Memory B cell (primary cell): Measurements from ENCODE around the gene DAND5.

ENCODE experiments used
- ATAC-seq: fragments of 150-1000 bp; cut with Tn5 transposase; 2 replicates; pipeline ENCODE4 v1.10.0; 2021; ENCODE audit warnings: low read depth, mild to moderate bottlenecking, moderate library complexity
- DNase-seq, 2 donors: peaks; one replicate each; pipeline ENCODE4 v3.0.0; 2022; ENCODE audit warnings: low spot score in 2 of 2
- H3K27ac Mint-ChIP-seq: one replicate; pipeline ENCODE4 v1.8.0; 2022; ENCODE audit warnings: mild to moderate bottlenecking, moderate library complexity, mixed read lengths
- H3K27me3 Mint-ChIP-seq: one replicate; pipeline ENCODE4 v1.8.0; 2022; ENCODE audit warnings: mixed read lengths
- H3K36me3 Mint-ChIP-seq: one replicate; pipeline ENCODE4 v1.8.0; 2022; ENCODE audit warnings: mild to moderate bottlenecking, mixed read lengths
- H3K4me1 Mint-ChIP-seq: one replicate; pipeline ENCODE4 v1.8.0; 2022; ENCODE audit warnings: mixed read lengths
- H3K4me3 Mint-ChIP-seq: one replicate; pipeline ENCODE4 v1.8.0; 2022; ENCODE audit warnings: mild to moderate bottlenecking, moderate library complexity, mixed read lengths
- H3K9me3 Mint-ChIP-seq: one replicate; pipeline ENCODE4 v1.8.0; 2022; ENCODE audit warnings: mixed read lengths

The DAND5 gene

GRCh38 chr19:13001166-13001501 lies 31.8 kb downstream of the DAND5 start:
- Mint-ChIP-seq H3K9me3 (no peaks in the 10 kb centered on the region), H3K4me1 (peaks cover 2% of the 10 kb centered on the region), H3K4me3 (no peak overlapping the region), H3K36me3 (no peaks in the 10 kb centered on the region), H3K27me3 (peaks cover 20% of the 10 kb centered on the region), H3K27ac (no peak overlapping the region)
- ATAC-seq (no peak), DNase-seq (no peak)

- Mint-ChIP-seq H3K36me3 (no peaks in the 10 kb centered on the region), H3K27ac (no peak overlapping the region), H3K27me3 (peaks cover 20% of the 10 kb centered on the region), H3K9me3 (no peaks in the 10 kb centered on the region), H3K4me1 (peaks cover 2% of the 10 kb centered on the region), H3K4me3 (no peak overlapping the region)
- no peak for DNase-seq
- ATAC-seq: no peak
These were observed 32.3 kb downstream of the DAND5 start for GRCh38 chr19:13001502-13002165.

GRCh38 chr19:13002166-13002898 lies 33.0 kb downstream of the DAND5 start:
- Mint-ChIP-seq H3K9me3 (no peaks in the 10 kb centered on the region), H3K27ac (no peak overlapping the region), H3K36me3 (no peaks in the 10 kb centered on the region), H3K4me1 (peaks cover 2% of the 10 kb centered on the region), H3K27me3 (peaks cover 20% of the 10 kb centered on the region), H3K4me3 (no peak overlapping the region)
- ATAC-seq (no peak), DNase-seq (no peak)

GRCh38 chr19:13003081-13003480 lies 33.7 kb downstream of the DAND5 start:
- Mint-ChIP-seq H3K4me1 (peaks cover 2% of the 10 kb centered on the region), H3K27me3 (peaks cover 20% of the 10 kb centered on the region), H3K27ac (no peak overlapping the region), H3K9me3 (no peaks in the 10 kb centered on the region), H3K4me3 (no peak overlapping the region), H3K36me3 (no peaks in the 10 kb centered on the region)
- ATAC-seq (no peak), DNase-seq (no peak)

- H3K27ac Mint-ChIP-seq: no peak overlapping the region
- H3K9me3 Mint-ChIP-seq: no peaks in the 10 kb centered on the region
- no peak overlapping the region for H3K4me3 Mint-ChIP-seq
- DNase-seq (no peak), ATAC-seq (no peak)
- no peaks in the 10 kb centered on the region for H3K36me3 Mint-ChIP-seq
- peaks cover 25% of the 10 kb centered on the region for H3K27me3 Mint-ChIP-seq
- H3K4me1 Mint-ChIP-seq: peaks cover 2% of the 10 kb centered on the region
These were observed 34.9 kb downstream of the DAND5 start for GRCh38 chr19:13004273-13004672.

GRCh38 chr19:13005253-13005652 lies 35.9 kb downstream of the DAND5 start:
- Mint-ChIP-seq H3K27ac (no peak overlapping the region), H3K27me3 (peaks cover 28% of the 10 kb centered on the region)
- no peak for ATAC-seq

GRCh38 chr19:13005861-13006370 lies 36.5 kb downstream of the DAND5 start:
- no peak overlapping the region for H3K4me3 Mint-ChIP-seq
- H3K4me1 Mint-ChIP-seq: no peaks in the 10 kb centered on the region
- ATAC-seq (no peak), DNase-seq (no peak)
- H3K27ac Mint-ChIP-seq: no peak overlapping the region
- no peaks in the 10 kb centered on the region for H3K9me3 Mint-ChIP-seq
- peaks cover 33% of the 10 kb centered on the region for H3K27me3 Mint-ChIP-seq
- no peaks in the 10 kb centered on the region for H3K36me3 Mint-ChIP-seq

More at GRCh38 chr19:13005253-13005652, 35.9 kb downstream of the DAND5 start:
- Mint-ChIP-seq H3K4me1 (peaks cover under 1% of the 10 kb centered on the region), H3K36me3 (no peaks in the 10 kb centered on the region), H3K9me3 (no peaks in the 10 kb centered on the region), H3K4me3 (no peak overlapping the region)
- DNase-seq: no peak

GRCh38 chr19:13006431-13007281 lies 37.3 kb downstream of the DAND5 start:
- H3K27ac Mint-ChIP-seq: no peak overlapping the region
- H3K9me3 Mint-ChIP-seq: no peaks in the 10 kb centered on the region
- no peak for ATAC-seq
- peaks cover 38% of the 10 kb centered on the region for H3K27me3 Mint-ChIP-seq
- DNase-seq: no peak
- no peaks in the 10 kb centered on the region for H3K4me1 Mint-ChIP-seq
- H3K4me3 Mint-ChIP-seq: no peak overlapping the region
- no peaks in the 10 kb centered on the region for H3K36me3 Mint-ChIP-seq

- peaks cover under 1% of the 10 kb centered on the region for H3K4me1 Mint-ChIP-seq
These were observed 38.1 kb downstream of the DAND5 start for GRCh38 chr19:13007292-13008045.

GRCh38 chr19:13008926-13009787 lies 39.8 kb downstream of the DAND5 start:
- ATAC-seq (no peak), DNase-seq (no peak)
- Mint-ChIP-seq H3K27ac (no peak overlapping the region), H3K36me3 (no peaks in the 10 kb centered on the region), H3K4me1 (peaks cover 5% of the 10 kb centered on the region), H3K4me3 (no peak overlapping the region), H3K27me3 (peaks cover 42% of the 10 kb centered on the region), H3K9me3 (no peaks in the 10 kb centered on the region)

More at GRCh38 chr19:13007292-13008045, 38.1 kb downstream of the DAND5 start:
- DNase-seq (no peak), ATAC-seq (no peak)
- H3K9me3 Mint-ChIP-seq: no peaks in the 10 kb centered on the region
- H3K36me3 Mint-ChIP-seq: no peaks in the 10 kb centered on the region
- no peak overlapping the region for H3K27ac Mint-ChIP-seq
- H3K4me3 Mint-ChIP-seq: no peak overlapping the region
- peaks cover 39% of the 10 kb centered on the region for H3K27me3 Mint-ChIP-seq

- DNase-seq: no peak
- Mint-ChIP-seq H3K36me3 (no peaks in the 10 kb centered on the region), H3K27me3 (peaks cover 47% of the 10 kb centered on the region), H3K4me3 (no peak overlapping the region), H3K4me1 (peaks cover 10% of the 10 kb centered on the region), H3K27ac (no peak overlapping the region), H3K9me3 (no peaks in the 10 kb centered on the region)
- ATAC-seq: no peak
These were observed 40.9 kb downstream of the DAND5 start for GRCh38 chr19:13010038-13010991.

GRCh38 chr19:13010992-13011652 lies 41.7 kb downstream of the DAND5 start:
- H3K9me3 Mint-ChIP-seq: no peaks in the 10 kb centered on the region
- H3K27me3 Mint-ChIP-seq: peaks cover 48% of the 10 kb centered on the region
- no peak for ATAC-seq
- H3K27ac Mint-ChIP-seq: no peak overlapping the region
- H3K36me3 Mint-ChIP-seq: no peaks in the 10 kb centered on the region
- no peak overlapping the region for H3K4me3 Mint-ChIP-seq
- DNase-seq: no peak
- H3K4me1 Mint-ChIP-seq: peaks cover 14% of the 10 kb centered on the region
